AG10803 (cell line): Measurements from ENCODE around the gene SLC9A3.

Experiments used
- DNase-seq: peaks from one replicate; pipeline ENCODE4 v3.0.0; 2010; ENCODE audit warnings: low read depth
- H3K4me3 ChIP-seq: 2 replicates; pipeline ENCODE4 v1.5.1; 2011; ENCODE audit warnings: mild to moderate bottlenecking, low read length, control low read depth
- CTCF ChIP-seq: conservative IDR thresholded peaks from 2 replicates; pipeline ENCODE4 v1.5.1; 2011; ENCODE audit warnings: mild to moderate bottlenecking, low read length, control low read depth, inconsistent platforms

The SLC9A3 gene

GRCh38 chr5:522899-523440 lies 1.3 kb downstream of the SLC9A3 start:
- DNase-seq = no peak
- TF ChIP-seq CTCF = no peak
- H3K4me3 ChIP-seq = no peak overlapping the region

DNA sequence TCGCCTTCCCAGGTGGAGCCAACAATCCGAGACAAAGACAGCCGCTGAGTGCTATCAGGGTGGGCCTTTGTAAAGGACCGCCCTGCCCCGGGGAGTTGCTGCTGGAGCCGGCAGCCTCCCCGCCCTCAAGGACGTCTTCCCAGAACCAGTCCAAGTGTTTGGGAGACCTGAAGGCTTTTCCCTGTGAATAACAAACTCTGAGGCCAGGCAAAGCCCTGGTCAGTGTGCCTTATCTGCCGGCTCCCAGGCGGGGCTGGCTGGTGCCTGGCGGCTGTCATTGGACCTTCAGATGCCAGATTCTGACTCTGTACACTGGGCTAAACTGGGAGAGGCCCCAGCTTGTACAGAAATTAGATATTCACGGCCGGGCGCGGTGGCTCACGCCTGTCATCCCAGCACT lies 2.1 kb downstream of the SLC9A3 start:
- H3K4me3 ChIP-seq = no peak overlapping the region
- no peak for TF ChIP-seq CTCF
- no peak for DNase-seq

- TF ChIP-seq CTCF = no peak
- H3K4me3 ChIP-seq = no peak overlapping the region
- no peak for DNase-seq
These were observed 2.6 kb downstream of the SLC9A3 start for GRCh38 chr5:521680-522079.

GRCh38 chr5:520850-521226 lies 3.4 kb downstream of the SLC9A3 start:
- no peak for TF ChIP-seq CTCF
- no peak overlapping the region for H3K4me3 ChIP-seq
- no peak for DNase-seq

GRCh38 chr5:520196-520849 lies 3.9 kb downstream of the SLC9A3 start:
- TF ChIP-seq CTCF = no peak
- DNase-seq = no peak
- H3K4me3 ChIP-seq = no peak overlapping the region

- no peak overlapping the region for H3K4me3 ChIP-seq
- no peak for TF ChIP-seq CTCF
- DNase-seq = no peak
These were observed 5.5 kb downstream of the SLC9A3 start for GRCh38 chr5:518721-519120.

DNA sequence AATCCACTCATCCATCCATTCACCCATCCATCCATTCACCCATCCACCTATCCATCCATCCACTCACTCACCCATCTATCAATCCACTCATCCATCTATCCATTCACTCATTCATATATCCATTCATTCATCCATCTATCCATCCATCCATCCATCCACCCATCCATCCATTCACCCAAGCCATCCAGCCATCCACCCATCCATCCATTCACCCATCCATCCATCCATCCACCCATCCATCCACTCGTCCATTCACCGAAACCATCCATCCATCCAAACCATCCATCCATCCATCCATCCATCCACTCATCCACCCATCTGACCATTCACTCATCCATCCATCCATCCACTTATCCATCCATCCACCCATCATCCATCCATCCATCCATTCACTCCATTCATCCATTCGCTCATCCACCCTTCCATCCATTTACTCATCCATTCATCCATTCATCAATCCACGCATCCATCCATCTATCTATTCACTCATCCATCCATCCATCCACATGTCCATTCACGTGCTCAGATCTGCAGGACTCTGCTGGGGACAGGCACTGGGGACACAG lies 6.6 kb downstream of the SLC9A3 start:
- no peak for TF ChIP-seq CTCF
- H3K4me3 ChIP-seq = no peak overlapping the region
- no peak for DNase-seq
